Esophagus squamous epithelium (tissue), 5 donors: Measurements from ENCODE around the gene CADM1. TPM values are rescaled to one million over a fixed set of nuclear protein-coding genes. Genes with fewer than 3 reads are reported as not detected.

Experiments
- DNase-seq: peaks from one replicate; lab custom pipeline; 2025; lab: John Stamatoyannopoulos, UW
- H3K27ac ChIP-seq, 4 donors: fragments of 200-600 bp; sonication (generic); one replicate each; pipeline ENCODE4 v1.5.1; 2016 to 2019; ENCODE audit warnings: mild to moderate bottlenecking in 1 of 4
- H3K27me3 ChIP-seq, 4 donors: fragments of 200-600 bp; sonication (generic); 1 replicate in 3 of 4; 2 replicates in 1 of 4; pipeline versions ENCODE4 v1.5.1 to v1.6.0; 2017 to 2021; ENCODE audit warnings: antibody characterized with exemption in 1 of 4
- H3K36me3 ChIP-seq, 3 donors: fragments of 200-600 bp; sonication (generic); one replicate each; pipeline ENCODE4 v1.5.1; 2016 to 2019
- H3K4me1 ChIP-seq, 3 donors: fragments of 200-600 bp; sonication (generic); one replicate each; pipeline ENCODE4 v1.5.1; 2017 to 2019
- H3K4me3 ChIP-seq, 4 donors: fragments of 200-600 bp; sonication (generic); 1 replicate in 3 of 4; 2 replicates in 1 of 4; pipeline ENCODE4 v1.5.1; 2016 to 2019; ENCODE audit warnings: mild to moderate bottlenecking in 2 of 4, moderate library complexity in 1 of 4
- H3K9me3 ChIP-seq, 3 donors: fragments of 200-600 bp; sonication (generic); one replicate each; pipeline ENCODE4 v1.5.1; 2016 to 2019
- CTCF ChIP-seq, 6 experiments: fragments of 450-650 bp in 4 of 6; fragments of 200-600 bp in 2 of 6; sonication (generic) in 2 of 6; IDR thresholded peaks; one replicate each; pipeline ENCODE4 v1.5.1; 2016 to 2019; ENCODE audit warnings: antibody characterized with exemption in 6 of 6, mild to moderate bottlenecking in 4 of 6, moderate library complexity in 4 of 6
- POLR2A ChIP-seq, 4 donors: fragments of 450-650 bp; IDR thresholded peaks; one replicate each; pipeline ENCODE4 v1.6.1; 2017; ENCODE audit warnings: antibody characterized with exemption in 4 of 4, mild to moderate bottlenecking in 4 of 4, moderate library complexity in 3 of 4
- WGBS, 2 donors: methylation state at CpG; one replicate each; pipeline ENCODE4 v1.1.5; 2018; 5-methylcytosine and 5-hydroxymethylcytosine counted together
- intact Hi-C: fragments of 100-400 bp; cut with DNase I; formaldehyde crosslinking; loops from one replicate; pipeline ENCODE4 v1.15.0; 2022
- total RNA-seq, 4 donors: library from RNA; depleted of rRNA; stranded (reverse); fragments of >200 nt; gene quantifications; one replicate each; pipeline ENCODE4 v1.1.0, GENCODE V29; 2016
- donor health status: DM: yes; HTN: yes; CAD: no.

Gene CADM1
- total RNA-seq, 4 donors from 2014 or later: 1.7 to 15.1 (median 8.3) TPM

GRCh38 chr11:115244758-115245157 is 259.5 kb downstream of the CADM1 start:
- Histone ChIP-seq H3K36me3 (no peaks in the 10 kb centered on the region), H3K27me3 (no peaks in the 10 kb centered on the region), H3K4me1 (no peaks in the 10 kb centered on the region), H3K9me3 (no peaks in the 10 kb centered on the region), H3K4me3 (no peak overlapping the region), H3K27ac (no peak overlapping the region)
- no peak for DNase-seq
- intact Hi-C loops: no loop called here
- 74 to 87% methylated on average over 7 of the region's 7 CpGs for WGBS, 2 donors
- no peak for TF ChIP-seq POLR2A (IDR thresholded peaks at IDR 0.05)
- no peak for TF ChIP-seq CTCF (IDR thresholded peaks at IDR 0.05)

GRCh38 chr11:115244296-115244695 is 259.9 kb downstream of the CADM1 start:
- Histone ChIP-seq H3K9me3 (no peaks in the 10 kb centered on the region), H3K27me3 (no peaks in the 10 kb centered on the region), H3K4me3 (no peak overlapping the region), H3K4me1 (no peaks in the 10 kb centered on the region), H3K36me3 (no peaks in the 10 kb centered on the region), H3K27ac (no peak overlapping the region)
- no peak for DNase-seq
- intact Hi-C loops: no loop called here
- TF ChIP-seq POLR2A (IDR thresholded peaks at IDR 0.05): no peak
- TF ChIP-seq CTCF (IDR thresholded peaks at IDR 0.05): no peak
- WGBS, 2 donors: 78 to 87% methylated on average over 5 of the region's 5 CpGs

- 92 to 93% methylated on average over 1 of the region's 1 CpG for WGBS, 2 donors
- intact Hi-C loops: no loop called here
- no peak overlapping the region for H3K4me3 ChIP-seq
- no peak for DNase-seq
- no peak overlapping the region for H3K27ac ChIP-seq
- no peaks in the 10 kb centered on the region for H3K36me3 ChIP-seq
- H3K9me3 ChIP-seq: no peaks in the 10 kb centered on the region
- H3K4me1 ChIP-seq: no peaks in the 10 kb centered on the region
- TF ChIP-seq POLR2A (IDR thresholded peaks at IDR 0.05) (no peak), CTCF (IDR thresholded peaks at IDR 0.05) (no peak)
- no peaks in the 10 kb centered on the region for H3K27me3 ChIP-seq
Measured at GRCh38 chr11:115242982-115243381, 261.2 kb downstream of the CADM1 start.

- TF ChIP-seq POLR2A (IDR thresholded peaks at IDR 0.05) (no peak), CTCF (IDR thresholded peaks at IDR 0.05) (no peak)
- no peak for DNase-seq
- H3K27ac ChIP-seq: no peak overlapping the region
- H3K4me3 ChIP-seq: no peak overlapping the region
- WGBS, 2 donors: 85 to 93% methylated on average over 4 of the region's 4 CpGs
- no peaks in the 10 kb centered on the region for H3K27me3 ChIP-seq
- intact Hi-C loops: no loop called here
- H3K4me1 ChIP-seq: no peaks in the 10 kb centered on the region
- H3K9me3 ChIP-seq: no peaks in the 10 kb centered on the region
- H3K36me3 ChIP-seq: no peaks in the 10 kb centered on the region
Measured at GRCh38 chr11:115241899-115242298, 262.3 kb downstream of the CADM1 start.

GRCh38 chr11:115238791-115239190 is 265.4 kb downstream of the CADM1 start:
- DNase-seq: no peak
- Histone ChIP-seq H3K36me3 (no peaks in the 10 kb centered on the region), H3K9me3 (no peaks in the 10 kb centered on the region), H3K27ac (no peak overlapping the region), H3K4me1 (no peaks in the 10 kb centered on the region), H3K4me3 (no peak overlapping the region), H3K27me3 (no peaks in the 10 kb centered on the region)
- TF ChIP-seq POLR2A (IDR thresholded peaks at IDR 0.05): no peak
- TF ChIP-seq CTCF (IDR thresholded peaks at IDR 0.05): no peak
- intact Hi-C loops: no loop called here
- 75 to 92% methylated on average over 2 of the region's 2 CpGs for WGBS, 2 donors
